GM12873 (cell line): ENCODE results near the gene HRC.
A peak's percentile ranks its signal among the peaks of the same experiment; 100 is the strongest.

Source experiments
- TF ChIP-seq, protein P1 (sequence below): IDR thresholded peaks from 2 replicates; pipeline ENCODE4 v1.5.1; 2012; ENCODE audit warnings: low read depth, mild to moderate bottlenecking, moderate library complexity, low read length, control low read depth; ENCODE audit not compliant: insufficient read depth; ENCODE audit errors: missing control alignments

HRC gene

GRCh38 chr19:49119411-49120324, 35.5 kb downstream of the HRC start, which contains the start of gene PPFIA3:
PPFIA3 (plus strand) TSS chr19:49119544; CDS start chr19:49127874, 8,330 bp downstream.
- TF ChIP-seq, protein P1, sequence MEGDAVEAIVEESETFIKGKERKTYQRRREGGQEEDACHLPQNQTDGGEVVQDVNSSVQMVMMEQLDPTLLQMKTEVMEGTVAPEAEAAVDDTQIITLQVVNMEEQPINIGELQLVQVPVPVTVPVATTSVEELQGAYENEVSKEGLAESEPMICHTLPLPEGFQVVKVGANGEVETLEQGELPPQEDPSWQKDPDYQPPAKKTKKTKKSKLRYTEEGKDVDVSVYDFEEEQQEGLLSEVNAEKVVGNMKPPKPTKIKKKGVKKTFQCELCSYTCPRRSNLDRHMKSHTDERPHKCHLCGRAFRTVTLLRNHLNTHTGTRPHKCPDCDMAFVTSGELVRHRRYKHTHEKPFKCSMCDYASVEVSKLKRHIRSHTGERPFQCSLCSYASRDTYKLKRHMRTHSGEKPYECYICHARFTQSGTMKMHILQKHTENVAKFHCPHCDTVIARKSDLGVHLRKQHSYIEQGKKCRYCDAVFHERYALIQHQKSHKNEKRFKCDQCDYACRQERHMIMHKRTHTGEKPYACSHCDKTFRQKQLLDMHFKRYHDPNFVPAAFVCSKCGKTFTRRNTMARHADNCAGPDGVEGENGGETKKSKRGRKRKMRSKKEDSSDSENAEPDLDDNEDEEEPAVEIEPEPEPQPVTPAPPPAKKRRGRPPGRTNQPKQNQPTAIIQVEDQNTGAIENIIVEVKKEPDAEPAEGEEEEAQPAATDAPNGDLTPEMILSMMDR: no peak

GRCh38 chr19:49118565-49119410, 36.4 kb downstream of the HRC start, which contains the start of gene C19orf73:
C19orf73 (minus strand) TSS chr19:49119143; CDS start chr19:49119022, 121 bp downstream.
- TF ChIP-seq, protein P1: no peak

DNA sequence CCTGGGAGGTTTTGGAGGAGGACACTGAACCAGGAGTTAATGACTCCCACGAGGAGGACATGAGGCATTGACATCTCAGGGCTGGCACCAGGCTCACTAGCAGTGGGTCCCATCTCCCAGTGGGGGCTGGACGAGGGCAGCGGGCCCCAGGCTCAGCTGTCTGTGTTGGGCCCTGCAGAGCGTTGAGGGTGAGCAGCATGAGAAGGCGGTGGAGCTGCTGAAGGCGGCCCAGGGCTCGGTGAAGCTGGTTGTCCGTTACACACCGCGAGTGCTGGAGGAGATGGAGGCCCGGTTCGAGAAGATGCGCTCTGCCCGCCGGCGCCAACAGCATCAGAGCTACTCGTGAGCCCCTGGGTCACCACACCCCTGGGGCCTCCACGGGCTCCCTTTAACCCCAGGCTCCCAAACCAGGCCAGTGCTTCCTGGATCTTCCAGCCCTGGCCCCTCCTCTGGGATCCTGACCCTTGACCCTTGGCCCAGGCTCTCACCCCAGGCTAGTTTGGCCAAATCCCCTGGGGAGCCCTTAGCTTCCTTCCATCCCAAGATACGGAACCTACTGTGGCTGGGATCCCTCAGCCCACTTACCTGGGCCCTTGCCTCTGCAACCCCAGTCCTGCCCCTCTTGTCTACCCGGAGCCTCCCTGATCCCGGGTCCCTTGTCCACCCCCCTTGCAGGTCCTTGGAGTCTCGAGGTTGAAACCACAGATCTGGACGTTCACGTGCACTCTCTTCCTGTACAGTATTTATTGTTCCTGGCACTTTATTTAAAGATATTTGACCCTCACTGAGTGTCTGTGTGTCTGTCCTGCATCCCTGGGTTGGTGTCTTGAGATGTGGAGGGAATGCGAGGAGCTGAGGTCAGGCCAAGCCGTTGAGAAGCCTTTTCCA, 37.3 kb downstream of the HRC start:
- TF ChIP-seq, protein P1: no peak

DNA sequence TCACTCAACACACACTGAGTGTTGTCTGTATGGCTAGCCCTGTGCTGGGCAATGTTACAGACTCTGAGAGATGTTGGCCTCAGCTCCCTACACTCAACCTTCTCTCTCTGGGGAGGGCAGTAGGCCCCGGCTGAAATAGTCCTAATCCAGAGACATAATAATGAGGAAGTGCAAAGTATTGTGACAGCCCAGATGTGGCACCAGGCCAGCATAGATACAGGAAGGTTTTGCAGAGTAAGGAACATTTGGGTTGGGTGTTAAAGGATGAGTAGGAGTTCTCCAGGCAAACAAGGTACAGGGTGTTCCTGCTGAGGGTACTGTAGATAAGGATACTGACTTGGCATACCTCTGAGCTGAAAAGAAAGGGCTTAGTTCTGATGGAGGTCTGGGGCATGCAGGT, 38.7 kb downstream of the HRC start:
- TF ChIP-seq, protein P1: no peak

DNA sequence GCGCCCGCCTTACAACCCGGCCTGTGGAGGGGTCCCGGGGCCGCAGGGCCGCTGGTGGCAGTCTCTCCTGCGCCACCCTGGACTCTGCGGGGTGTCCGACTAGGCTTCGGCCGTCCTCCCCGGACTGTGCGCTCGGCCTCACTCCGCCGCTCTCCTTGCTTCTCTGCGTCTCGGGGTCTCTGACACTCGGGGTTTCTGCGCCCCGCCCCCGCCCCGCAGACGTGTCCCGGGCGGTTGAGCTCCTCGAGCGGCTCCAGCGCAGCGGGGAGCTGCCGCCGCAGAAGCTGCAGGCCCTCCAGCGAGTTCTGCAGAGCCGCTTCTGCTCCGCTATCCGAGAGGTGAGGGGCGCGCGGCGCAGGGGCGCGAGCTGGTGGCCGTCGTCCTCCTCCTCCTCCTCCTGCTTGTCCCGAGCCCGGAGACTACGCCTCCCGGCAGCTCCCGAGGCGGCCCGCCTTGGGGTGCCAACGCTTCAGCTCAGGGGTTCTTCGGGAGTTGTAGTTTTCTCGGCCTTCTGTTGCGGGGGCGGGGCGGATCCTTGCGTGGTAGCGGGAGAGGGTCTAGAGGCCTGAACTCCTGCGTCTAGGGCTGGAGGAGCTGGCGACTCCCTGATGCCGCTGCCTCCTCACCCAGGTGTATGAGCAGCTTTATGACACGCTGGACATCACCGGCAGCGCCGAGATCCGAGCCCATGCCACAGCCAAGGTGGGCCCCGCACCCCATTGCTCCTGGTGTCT, 40.4 kb downstream of the HRC start:
- TF ChIP-seq, protein P1: no peak

GRCh38 chr19:49113762-49114629, 41.2 kb downstream of the HRC start, which contains the start of gene LIN7B:
LIN7B (plus strand) TSS chr19:49114370; CDS start chr19:49114405, 35 bp downstream.
- TF ChIP-seq, protein P1: peak; percentile 71
